ENCODE data around the gene CHPF.
A peak's percentile ranks its signal among the peaks of the same experiment; 100 is the strongest.

CHPF gene, protein sequence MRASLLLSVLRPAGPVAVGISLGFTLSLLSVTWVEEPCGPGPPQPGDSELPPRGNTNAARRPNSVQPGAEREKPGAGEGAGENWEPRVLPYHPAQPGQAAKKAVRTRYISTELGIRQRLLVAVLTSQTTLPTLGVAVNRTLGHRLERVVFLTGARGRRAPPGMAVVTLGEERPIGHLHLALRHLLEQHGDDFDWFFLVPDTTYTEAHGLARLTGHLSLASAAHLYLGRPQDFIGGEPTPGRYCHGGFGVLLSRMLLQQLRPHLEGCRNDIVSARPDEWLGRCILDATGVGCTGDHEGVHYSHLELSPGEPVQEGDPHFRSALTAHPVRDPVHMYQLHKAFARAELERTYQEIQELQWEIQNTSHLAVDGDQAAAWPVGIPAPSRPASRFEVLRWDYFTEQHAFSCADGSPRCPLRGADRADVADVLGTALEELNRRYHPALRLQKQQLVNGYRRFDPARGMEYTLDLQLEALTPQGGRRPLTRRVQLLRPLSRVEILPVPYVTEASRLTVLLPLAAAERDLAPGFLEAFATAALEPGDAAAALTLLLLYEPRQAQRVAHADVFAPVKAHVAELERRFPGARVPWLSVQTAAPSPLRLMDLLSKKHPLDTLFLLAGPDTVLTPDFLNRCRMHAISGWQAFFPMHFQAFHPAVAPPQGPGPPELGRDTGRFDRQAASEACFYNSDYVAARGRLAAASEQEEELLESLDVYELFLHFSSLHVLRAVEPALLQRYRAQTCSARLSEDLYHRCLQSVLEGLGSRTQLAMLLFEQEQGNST

GRCh38 chr2:219543596-219544358 is at the start of gene CHPF, which contains the start of gene TMEM198:
TSS of gene CHPF (minus strand) at chr2:219543809. CDS start at chr2:219543538, 271 bp downstream.
TSS of gene TMEM198 (plus strand) at chr2:219544028. CDS start at chr2:219544728, 700 bp downstream.
- DNase-seq: peak; percentile 95 to 99 (median 97)

- no peak for DNase-seq
Measured at GRCh38 chr2:219593154-219593553, 49.5 kb upstream of the CHPF start.

- DNase-seq: no peak
Measured at GRCh38 chr2:219592736-219593135, 49.1 kb upstream of the CHPF start.

DNA sequence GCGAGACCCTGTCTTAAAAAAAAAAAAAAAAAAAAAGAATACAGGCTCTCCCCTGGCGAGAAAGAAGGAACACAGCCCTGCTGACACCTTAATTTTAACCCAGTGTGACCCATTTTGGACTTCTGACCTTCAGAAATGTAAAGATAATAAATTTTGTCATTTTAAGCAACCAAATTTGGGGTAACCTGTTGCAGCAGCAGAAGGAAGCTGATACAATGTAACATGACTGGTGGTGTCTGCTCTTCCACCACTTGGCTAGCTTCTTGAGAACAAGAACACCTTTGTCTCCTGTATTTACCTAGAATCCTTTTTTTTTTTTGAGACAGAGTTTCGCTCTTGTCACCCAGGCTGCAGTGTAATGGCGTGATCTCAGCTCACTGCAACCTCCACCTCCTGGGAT is 47.5 kb upstream of the CHPF start:
- DNase-seq: no peak

- no peak for DNase-seq
Measured at GRCh38 chr2:219581346-219581745, 37.7 kb upstream of the CHPF start.

DNA sequence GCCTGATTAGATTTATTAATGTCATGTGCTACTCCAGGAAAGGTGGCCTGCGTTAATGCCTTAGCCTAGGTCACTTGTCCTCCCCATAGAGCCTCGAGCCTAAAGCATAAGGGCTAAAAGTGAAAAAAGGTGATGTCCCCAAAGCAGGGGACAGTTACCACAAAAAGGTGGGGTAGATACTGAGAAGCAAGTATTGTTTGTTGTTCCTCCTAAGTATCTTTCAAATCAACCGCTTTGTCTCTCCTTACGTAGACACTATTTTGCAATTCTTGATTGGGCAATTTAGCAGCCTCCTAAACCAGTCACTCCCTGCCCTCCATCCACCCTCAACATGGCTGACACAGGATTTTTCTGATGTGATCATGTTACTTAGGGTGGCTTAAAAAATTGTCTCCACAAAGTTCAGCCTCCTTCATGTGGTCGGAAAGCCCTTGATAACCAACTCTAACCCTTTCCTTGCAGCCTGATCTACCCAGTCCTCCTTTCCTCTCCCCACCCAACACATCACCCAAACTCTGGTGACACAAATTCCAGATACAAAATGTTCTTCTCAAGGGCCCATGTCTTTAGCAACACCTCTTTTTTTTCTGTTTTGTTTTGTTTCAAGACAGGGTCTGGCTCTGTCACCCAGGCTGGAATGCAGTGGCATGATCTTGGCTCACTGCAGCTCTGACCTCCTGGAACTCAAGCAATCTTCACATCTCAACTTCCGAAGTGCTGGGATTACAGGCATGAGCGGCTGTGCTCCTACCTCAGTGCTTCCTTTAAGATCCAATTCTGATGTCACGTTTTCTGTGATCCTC is 35.4 kb upstream of the CHPF start:
- no peak for DNase-seq

DNA sequence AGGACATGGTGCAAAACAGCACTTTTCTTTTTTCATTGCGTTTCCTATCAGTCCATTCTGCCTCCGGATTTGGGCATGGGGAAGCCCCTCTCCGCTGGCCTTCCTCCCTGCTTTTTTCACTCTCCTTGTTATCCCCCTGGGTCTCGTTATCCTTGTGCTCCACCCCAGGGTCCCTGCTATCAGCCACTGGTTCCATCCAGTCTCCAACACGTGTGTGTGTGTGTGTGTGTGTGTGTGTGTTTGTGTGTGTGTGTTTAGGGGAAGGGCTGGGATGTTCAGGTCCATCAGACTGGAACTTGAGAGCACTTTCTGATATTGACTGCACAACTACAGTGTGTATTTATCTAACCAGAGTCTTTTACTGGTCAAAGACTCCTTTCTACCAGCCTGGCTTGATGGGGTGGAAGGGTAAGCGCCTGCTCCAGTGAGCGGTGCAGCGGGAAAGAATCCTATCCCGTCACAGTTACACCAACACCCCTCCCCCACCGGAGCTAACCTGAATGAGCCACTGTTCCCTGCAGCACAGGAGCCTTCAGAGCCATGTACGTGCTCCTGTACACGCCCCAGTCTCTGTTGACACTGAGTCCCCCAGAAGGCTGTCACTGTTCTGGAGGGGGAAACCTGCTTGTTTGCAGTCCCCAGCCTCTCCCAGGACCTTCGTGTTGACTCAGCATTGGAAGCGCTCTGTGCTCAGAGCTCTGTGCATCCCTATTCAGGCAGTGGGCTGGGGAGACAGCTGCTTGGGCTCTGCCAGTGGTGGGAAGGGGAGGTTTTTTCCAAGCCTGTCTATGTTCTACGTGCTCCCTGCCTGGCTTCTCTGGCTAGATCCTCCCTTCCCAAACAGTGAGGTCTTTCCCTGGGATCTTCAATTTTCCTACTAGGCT is 33.1 kb upstream of the CHPF start:
- peak; percentile 56 to 65 (median 64) for DNase-seq

DNA sequence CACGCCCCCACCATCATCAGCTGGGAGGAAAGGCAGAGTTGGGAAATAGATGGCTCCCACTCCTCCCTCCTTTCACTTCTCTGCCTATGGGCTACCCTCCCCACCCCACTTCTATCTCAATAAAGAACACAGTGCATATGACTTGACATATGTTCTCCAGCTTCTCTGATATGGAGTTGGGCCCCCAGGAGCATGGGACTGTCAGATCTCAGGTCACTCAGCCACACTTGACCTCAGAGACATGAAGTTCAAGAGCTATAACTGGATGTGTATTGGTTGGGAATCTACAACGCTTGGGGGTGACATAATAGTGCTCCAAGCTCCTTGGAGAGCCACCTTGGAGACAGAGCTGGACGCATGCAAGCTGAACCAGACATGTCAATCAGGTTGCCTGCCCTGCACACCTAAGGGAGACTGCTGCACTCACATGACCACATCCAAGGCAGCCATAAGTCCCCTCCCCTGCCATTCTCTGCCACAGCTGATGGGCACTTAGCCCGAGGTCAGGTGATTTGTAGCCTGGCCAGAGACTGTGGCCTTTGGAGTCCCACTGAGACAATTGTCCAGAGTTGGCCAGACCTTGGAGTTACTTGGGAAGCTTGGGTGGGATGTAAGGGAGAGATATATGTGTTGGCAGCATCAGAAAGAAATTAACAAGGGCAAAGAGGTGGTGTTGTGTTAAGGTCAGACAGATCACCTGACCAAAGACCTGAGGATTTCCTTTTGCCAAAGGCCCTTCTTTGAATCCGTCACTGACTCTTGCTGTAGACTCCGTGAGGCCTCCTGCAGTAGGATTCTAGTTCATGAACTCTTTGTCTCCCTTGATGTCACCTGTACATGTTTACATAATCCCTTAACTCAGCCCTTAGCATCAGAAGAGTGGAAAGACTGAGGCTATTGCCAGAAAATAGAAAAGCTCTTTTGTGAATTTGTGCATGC is 32.2 kb upstream of the CHPF start:
- DNase-seq: peak in 1 of 3 experiments; percentile 38

- DNase-seq: no peak
Measured at GRCh38 chr2:219574484-219575311, 31.1 kb upstream of the CHPF start.

DNA sequence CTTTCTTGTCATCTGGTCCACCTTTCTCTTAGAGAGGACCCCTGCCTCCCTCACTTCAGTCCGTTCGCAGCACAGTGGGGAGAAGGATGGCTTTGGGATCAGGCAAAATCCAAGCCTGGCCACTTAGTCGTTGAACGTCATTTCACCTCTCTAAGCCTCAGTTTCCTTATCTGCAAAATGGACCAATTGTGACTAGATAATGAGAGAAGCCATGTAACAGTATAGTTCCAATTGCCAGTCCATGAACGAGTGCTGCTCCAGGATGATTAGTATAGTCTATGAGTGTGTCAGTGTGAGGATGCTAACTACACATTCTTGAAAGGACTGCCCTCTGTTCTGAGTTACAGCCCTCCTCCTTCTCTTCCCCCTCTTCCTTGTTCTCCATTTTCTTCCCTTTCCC is 29.6 kb upstream of the CHPF start:
- no peak for DNase-seq

DNA sequence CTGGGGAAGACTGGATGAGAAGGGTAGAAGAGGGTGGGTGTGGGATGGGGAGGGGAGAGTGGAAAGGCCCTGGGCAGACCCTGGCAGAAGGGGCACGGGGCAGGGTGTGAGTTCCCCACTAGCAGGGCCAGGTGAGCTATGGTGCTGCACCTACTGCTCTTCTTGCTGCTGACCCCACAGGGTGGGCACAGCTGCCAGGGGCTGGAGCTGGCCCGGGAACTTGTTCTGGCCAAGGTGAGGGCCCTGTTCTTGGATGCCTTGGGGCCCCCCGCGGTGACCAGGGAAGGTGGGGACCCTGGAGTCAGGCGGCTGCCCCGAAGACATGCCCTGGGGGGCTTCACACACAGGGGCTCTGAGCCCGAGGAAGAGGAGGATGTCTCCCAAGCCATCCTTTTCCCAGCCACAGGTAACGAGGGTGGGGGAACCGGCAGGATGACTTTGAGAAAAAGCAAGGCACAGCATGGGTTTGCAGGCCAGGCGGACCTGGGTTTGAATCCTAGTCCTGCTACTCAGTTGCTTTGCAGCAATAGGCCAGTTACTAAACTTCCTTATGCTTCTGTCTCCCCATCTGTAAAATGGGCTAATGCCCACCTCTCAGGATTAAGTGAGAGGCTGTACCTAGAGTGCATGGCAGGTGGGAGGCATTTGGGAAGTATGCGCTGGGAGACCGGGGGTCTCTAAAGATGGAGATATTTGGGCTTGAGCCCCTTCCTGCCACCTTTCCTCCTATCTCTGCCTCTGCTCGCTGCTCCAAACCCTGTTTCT is 28.8 kb upstream of the CHPF start, which contains the start of gene INHA:
INHA (plus strand) TSS at position 74 of the 765 bp plus-strand sequence; CDS start at position 139, 65 bp downstream.
- no peak for DNase-seq

GRCh38 chr2:219571311-219572236 is 28.0 kb upstream of the CHPF start, which contains the start of gene OBSL1:
TSS of gene OBSL1 (minus strand) at chr2:219571539. CDS start at chr2:219571232, 307 bp downstream.
- peak; percentile 65 to 89 (median 86) for DNase-seq

DNA sequence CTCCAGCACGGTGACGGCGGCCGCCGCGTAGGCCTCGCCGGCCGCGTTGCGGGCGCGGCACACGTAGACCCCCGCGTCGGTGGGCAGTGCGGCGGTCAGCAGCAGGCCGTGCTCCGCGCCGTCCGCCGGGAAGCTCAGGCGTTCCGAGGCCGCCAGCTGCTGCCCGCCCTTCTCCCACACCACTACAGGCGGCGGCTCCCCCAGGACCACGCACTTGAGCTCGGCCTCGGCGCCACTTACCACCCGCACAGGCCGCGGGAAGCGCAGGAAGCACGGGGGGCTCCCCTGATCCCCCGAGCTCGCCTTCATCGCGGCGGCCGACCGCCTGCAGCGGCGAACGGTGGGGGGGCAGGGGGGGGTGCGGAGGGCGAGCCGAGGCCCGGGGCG is 27.3 kb upstream of the CHPF start:
- peak in 2 of 3 experiments; percentile 53 to 74 for DNase-seq

GRCh38 chr2:219570194-219570923 is 26.8 kb upstream of the CHPF start:
- DNase-seq: peak in 2 of 3 experiments; percentile 75

DNA sequence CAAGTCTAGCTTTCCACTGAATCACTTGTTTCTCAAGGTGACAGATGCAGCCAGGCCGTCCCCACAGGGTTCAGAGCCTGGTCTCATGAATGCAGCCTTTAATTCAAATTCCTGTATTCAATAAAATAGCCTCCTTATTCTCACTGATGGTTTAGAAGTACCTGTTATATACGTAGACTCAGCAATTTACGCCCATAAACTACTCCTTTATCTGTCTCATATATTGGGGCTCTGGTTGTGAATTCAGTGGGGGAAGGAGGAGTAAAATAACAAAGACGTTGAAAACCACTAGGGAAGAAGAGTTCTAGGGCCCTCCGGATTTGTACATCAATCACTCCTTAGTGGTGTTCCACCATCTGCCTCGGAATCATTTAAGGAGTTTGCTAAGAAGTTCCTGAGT is 26.0 kb upstream of the CHPF start:
- DNase-seq: peak in 1 of 3 experiments; percentile 28

DNA sequence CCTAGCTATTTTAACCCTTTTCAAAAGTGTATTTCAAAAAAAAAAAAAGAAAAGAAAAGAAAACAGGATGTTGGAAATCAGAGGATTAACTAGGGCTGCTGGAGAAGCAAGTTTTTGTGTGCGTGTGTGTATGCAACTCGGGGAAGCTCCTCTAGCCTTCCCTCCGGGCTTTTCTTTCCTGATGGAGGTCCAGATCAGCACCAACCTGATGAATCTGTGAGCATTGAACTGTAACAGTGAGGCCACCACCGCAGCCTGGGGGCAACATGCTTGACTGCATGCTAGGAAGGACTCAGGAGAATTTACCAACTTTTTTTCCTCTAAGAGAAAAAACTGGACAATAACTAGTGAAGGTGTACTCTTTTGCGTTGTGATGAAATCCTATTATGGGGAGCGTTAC is 25.4 kb upstream of the CHPF start:
- no peak for DNase-seq
